NOMO-1 (cell line): ENCODE results near the gene FIS1.
"Not testable (repeated sequence)": the region's sequence is repeated elsewhere in the genome, so short reads cannot be mapped to it uniquely, and the experiment has no call there.

Experiments used
- DNase-seq, 2 experiments: peaks; one replicate each; lab custom pipeline; 2025; ENCODE audit not compliant: unreplicated experiment in 2 of 2; lab: John Stamatoyannopoulos, UW

Gene FIS1

GRCh38 chr7:101258243-101258731 is 13.4 kb upstream of the FIS1 start:
- no peak for DNase-seq

GRCh38 chr7:101255796-101256195 is 10.9 kb upstream of the FIS1 start:
- DNase-seq = peak in 1 of 2 experiments; percentile 56

- DNase-seq = not testable (repeated sequence)
Observed at GRCh38 chr7:101253199-101253598, 8.3 kb upstream of the FIS1 start.

- DNase-seq = peak; percentile 99
Observed at GRCh38 chr7:101251871-101252659, 7.2 kb upstream of the FIS1 start.

GRCh38 chr7:101250324-101250723 is 5.4 kb upstream of the FIS1 start:
- DNase-seq = no peak

GRCh38 chr7:101248276-101248675 is 3.4 kb upstream of the FIS1 start:
- no peak for DNase-seq

- DNase-seq = no peak
Observed at GRCh38 chr7:101245147-101245668, 327 bp upstream of the FIS1 start.

GRCh38 chr7:101243646-101244374 is 1.1 kb downstream of the FIS1 start:
- DNase-seq = peak; percentile 67 to 79

- DNase-seq = peak; percentile 81 to 83
Observed at GRCh38 chr7:101241443-101242349, 3.2 kb downstream of the FIS1 start.

GRCh38 chr7:101241015-101241363 is 3.9 kb downstream of the FIS1 start:
- peak; percentile 84 to 85 for DNase-seq

GRCh38 chr7:101240226-101241014 is 4.5 kb downstream of the FIS1 start:
- DNase-seq = no peak

- DNase-seq = no peak
Observed at GRCh38 chr7:101239951-101240220, 5.0 kb downstream of the FIS1 start.

- no peak for DNase-seq
Observed at GRCh38 chr7:101239191-101239950, 5.5 kb downstream of the FIS1 start.

- no peak for DNase-seq
Observed at GRCh38 chr7:101238226-101239182, 6.4 kb downstream of the FIS1 start.

- peak; percentile 13 to 57 for DNase-seq
Observed at GRCh38 chr7:101237206-101238067, 7.4 kb downstream of the FIS1 start, which contains the start of gene CLDN15. CLDN15 (minus strand) TSS chr7:101237802; CDS start chr7:101237581, 221 bp downstream.

GRCh38 chr7:101236292-101236835 is 8.5 kb downstream of the FIS1 start:
- no peak for DNase-seq

- DNase-seq = no peak
Observed at GRCh38 chr7:101235522-101235921, 9.4 kb downstream of the FIS1 start.
